ENCODE measurements around the gene KRTAP19-5.

GRCh38 chr21:30502041-30502440 is at the start of gene KRTAP19-5:
- no peak for TF ChIP-seq CTCF (conservative IDR thresholded peaks at IDR 0.05; ENCODE audit: low read depth, low read length)
- TF ChIP-seq MAZ (IDR thresholded peaks at IDR 0.05; ENCODE audit: borderline replicate concordance, low read depth, low read length): no peak
- no peak for TF ChIP-seq POLR2A (IDR thresholded peaks at IDR 0.05; ENCODE audit: low read depth, low read length)
- no peak for TF ChIP-seq BHLHE40 (IDR thresholded peaks at IDR 0.05; ENCODE audit: low read depth, low read length)

All from IMR-90 (cell line).